Loucy (cell line): ENCODE results near the gene CTH.

Experiments used
- CTCF ChIP-seq: fragments of 200-600 bp; sonication (generic); conservative IDR thresholded peaks from 2 replicates; pipeline ENCODE4 v1.5.1; 2014; ENCODE audit warnings: mild to moderate bottlenecking, antibody characterized with exemption, low read length
- EZH2phosphoT487 ChIP-seq: fragments of 200-600 bp; IDR thresholded peaks from 2 replicates; pipeline ENCODE4 v1.6.1; 2018; ENCODE audit warnings: antibody characterized with exemption, mild to moderate bottlenecking, moderate library complexity, borderline replicate concordance

GRCh38 chr1:70458131-70458530 lies 47.1 kb downstream of the CTH start:
- no peak for TF ChIP-seq CTCF
- no peak for TF ChIP-seq EZH2phosphoT487
